HG02870 (cell line): ENCODE results near the gene FADS1.

Experiments
- ATAC-seq: cut with Tn5 transposase; IDR thresholded peaks from one replicate; pipeline ENCODE4 v1.9.1; 2021; ENCODE audit warnings: mild to moderate bottlenecking, moderate library complexity; ENCODE audit not compliant: unreplicated experiment

The FADS1 gene

DNA sequence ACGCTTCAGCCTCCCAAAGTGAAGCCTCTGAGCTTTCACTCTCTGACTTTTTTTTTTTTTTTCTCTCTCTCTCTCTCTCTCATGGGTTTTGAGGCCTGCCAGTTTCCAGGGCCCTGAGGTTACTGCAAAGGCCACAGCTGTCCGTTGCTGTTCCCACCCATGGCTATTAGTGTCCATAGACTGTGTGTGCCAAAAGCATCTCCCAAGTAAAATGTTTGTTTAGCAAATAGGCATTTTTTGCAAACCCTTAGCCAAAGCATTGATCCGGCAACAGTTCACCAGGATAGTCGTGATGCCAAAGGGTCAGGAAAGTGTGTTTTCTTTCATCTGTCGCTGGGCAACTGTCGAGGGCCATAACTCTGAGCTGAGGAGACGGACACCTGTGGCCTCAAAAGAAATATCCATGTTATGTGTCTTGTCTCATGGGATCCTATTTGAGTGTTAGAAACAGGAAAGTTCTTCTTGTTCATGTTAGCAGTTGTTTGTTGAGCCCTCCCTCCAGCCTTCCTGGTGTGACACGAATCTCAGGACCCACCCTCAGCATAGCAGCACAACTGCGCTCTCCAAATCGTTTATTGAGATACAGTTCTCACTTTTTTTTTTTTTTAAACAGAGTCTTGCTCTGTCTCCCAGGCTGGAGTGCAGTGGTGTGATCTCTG is 29.7 kb upstream of the FADS1 start:
- no peak for ATAC-seq

DNA sequence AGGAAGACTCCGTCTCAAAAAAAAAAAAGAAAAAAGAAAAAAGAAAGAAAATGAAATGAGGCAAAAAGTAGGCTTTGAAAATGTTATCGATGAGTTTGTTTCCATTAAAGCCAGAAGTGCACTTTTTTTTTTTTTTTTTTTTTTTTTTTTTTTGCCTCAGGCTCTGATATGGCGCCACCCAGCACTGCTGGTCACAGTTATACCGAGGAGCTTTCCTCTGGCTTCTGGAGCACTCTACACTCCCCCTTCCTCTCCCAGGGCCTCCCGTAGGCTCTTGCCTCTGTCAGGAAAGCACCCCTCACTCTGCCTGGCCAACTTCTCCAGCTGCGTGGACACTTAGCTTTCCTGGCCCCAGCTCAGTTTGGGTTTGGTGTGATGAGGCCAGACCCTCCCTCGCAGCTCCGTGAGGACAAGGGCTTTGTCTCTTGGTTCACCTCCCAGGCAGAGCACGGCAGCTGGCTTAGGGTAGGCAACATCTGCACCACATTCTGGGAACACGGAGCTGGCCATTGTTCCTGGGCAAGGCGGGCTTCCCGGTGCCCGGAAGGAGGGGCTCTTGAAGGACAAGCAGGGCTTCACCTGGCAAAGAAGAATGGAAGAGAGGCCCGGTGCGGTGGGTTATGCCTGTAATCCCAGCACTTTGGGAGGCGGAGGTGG is 28.2 kb upstream of the FADS1 start:
- no peak for ATAC-seq

DNA sequence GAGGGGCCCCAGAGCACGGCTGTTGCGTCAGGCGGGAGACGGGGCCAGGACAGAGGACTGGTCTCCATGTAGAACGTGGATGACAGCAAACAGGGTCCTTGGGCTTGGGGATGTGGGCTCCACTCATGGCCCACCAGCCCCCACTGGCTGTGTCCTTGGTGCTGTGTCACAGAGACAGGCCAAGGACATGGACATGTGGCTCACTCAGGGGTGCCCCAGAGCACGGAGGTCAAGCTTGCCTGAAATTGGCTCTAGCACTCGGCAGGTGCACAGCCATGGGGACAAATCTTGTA is 25.7 kb upstream of the FADS1 start:
- ATAC-seq, result no peak

DNA sequence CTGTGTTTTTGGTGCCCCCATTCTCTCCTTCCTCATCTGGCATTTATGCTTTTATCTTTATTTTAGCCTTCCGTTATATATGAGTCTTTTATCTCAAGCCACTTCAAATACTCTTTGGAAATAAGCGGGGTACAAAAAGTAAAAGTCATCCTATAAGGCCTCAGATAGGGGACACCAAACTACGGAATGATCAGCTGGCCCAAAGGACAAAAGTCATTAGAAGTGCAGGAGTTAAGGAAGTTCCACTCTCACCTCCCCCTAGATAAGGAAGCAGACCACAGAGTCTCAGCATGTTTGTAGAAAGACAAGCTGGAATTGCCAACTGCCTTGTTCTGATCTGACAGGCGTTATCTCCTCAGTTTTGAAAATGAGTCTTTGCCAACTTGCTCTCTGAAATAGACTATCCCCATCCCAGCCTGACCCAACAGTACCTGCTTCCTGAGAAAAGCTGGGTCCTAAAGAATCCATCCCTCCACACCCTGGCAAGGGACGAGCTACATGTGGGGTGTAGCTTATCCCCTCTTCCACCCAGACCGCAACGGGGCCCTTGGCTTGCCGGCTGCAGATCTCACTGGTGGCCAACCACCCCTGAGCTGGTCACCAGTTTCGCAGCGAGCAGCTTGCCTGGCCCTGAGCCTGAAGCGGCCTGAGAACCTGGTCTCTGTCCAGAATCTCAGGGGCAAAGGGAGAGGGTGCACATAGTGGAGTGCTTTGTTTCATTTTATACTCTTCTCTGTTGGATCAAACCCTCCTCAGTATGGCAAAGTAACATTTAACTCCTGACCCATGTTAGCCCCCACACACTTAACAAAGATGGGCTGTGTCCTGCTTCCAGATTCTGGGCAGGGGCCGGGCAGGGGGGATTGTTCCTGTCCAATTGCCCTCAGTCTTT is 25.1 kb upstream of the FADS1 start:
- ATAC-seq, result no peak

DNA sequence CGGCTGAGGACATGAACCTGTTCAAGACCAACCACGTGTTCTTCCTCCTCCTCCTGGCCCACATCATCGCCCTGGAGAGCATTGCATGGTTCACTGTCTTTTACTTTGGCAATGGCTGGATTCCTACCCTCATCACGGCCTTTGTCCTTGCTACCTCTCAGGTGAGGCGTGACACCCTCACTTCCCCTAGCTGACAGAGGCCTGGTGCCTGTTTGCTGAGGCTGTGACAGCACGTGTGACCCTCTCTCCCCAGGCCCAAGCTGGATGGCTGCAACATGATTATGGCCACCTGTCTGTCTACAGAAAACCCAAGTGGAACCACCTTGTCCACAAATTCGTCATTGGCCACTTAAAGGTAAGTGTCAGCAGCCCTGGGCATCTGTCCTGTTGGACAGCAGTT is 23.6 kb upstream of the FADS1 start:
- ATAC-seq, result no peak

DNA sequence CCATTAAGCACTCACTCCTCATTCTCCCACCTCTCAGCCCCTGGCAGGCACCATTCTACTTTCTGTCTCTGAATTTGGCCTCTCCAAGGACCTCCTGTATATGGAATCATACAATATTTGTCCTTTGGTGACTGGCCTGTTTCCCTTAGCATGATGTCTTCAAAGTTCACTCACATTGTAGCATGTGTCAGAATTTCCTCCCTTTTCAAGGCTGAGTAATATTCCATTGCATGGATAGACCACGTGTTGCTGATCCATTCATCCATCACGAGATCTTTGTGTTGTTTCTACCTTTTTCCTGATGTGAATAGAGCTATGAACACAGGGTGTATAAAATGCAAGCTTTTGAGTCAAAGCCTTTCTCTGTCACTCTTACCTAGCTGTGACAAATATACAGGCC is 22.9 kb upstream of the FADS1 start:
- no peak for ATAC-seq

DNA sequence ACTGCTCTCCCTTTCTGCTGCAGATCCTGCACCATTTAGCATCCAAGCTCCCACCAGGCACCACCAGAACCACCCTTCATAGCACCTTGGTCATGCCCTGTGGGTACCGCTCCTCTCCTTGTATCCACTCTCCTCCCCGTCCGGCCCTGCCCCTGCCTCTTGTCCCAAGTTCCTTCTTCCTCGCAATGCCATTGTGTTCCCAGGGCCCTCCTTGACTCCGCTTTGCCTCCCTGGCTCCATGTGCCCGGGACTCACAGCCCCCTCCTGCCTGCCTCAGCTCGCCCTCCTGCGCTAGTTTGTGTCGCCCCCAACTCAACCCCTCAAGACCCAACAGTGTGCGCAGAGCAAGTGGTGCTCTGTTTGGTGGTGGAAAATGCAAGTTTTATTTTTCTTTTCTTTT is 22.1 kb upstream of the FADS1 start:
- ATAC-seq, result no peak

DNA sequence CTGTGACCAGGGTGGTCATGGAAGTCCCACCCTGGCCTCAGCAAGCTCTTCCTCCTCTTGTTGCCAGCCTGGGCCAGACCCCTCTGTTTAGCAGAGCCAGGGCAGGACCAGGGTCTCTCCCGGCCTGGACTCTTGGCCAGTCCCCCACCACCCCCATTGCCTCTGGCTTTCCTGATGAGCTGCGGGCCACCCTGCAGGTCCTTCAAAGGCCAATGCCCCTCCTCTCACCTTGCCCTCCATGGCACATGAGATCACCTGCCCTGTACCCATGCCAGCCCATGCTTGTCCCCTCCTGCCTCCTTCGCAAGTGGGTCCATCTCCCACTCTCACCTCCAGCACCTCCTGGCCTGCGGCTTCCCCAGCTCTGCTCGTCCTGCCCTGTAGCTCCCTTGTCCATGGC is 21.7 kb upstream of the FADS1 start:
- ATAC-seq, result no peak

DNA sequence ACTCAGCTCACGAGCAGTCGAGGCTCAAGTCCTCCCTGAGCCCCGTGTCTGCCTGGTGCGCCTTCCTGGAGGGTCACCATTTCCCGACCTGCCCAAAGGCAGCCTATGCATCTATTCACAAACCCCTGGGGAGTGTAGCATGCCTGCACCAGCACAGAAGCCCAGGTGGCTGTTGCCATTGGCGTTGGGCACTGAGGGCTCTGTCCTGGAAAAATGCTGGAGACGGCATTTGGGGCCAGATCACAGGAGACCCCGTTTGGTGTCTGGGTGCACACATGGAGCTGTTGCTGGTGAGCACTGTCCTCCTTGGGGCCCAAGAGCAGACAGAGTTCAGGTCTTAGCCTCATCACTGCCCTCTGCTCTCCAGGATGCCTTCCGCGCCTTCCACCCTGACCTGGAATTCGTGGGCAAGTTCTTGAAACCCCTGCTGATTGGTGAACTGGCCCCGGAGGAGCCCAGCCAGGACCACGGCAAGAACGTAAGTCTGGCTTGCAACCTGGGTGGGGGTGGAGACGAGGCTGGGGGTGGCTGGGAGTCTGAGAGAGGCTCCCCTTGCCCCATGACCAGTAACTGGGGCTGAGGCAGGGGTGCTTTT is 20.7 kb upstream of the FADS1 start:
- no peak for ATAC-seq

DNA sequence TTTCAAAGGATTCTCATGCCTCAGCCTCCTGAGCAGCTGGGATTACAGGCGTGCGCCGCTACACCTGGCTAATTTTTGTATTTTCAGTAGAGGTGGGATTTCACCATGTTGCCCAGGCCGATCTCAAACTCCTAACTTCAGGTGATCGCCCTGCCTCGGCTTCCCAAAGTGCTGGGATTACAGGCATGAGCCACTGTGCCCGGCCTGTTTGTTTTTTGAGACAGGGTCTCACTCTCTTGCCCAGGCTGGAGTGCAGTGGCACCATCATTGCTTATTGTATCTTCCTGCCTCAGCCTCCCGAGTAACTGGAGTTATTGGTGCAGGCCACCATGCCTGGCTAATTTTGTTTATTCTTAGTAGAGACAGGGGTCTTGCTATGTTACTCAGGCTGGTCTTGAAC is 19.4 kb upstream of the FADS1 start:
- ATAC-seq, result no peak

DNA sequence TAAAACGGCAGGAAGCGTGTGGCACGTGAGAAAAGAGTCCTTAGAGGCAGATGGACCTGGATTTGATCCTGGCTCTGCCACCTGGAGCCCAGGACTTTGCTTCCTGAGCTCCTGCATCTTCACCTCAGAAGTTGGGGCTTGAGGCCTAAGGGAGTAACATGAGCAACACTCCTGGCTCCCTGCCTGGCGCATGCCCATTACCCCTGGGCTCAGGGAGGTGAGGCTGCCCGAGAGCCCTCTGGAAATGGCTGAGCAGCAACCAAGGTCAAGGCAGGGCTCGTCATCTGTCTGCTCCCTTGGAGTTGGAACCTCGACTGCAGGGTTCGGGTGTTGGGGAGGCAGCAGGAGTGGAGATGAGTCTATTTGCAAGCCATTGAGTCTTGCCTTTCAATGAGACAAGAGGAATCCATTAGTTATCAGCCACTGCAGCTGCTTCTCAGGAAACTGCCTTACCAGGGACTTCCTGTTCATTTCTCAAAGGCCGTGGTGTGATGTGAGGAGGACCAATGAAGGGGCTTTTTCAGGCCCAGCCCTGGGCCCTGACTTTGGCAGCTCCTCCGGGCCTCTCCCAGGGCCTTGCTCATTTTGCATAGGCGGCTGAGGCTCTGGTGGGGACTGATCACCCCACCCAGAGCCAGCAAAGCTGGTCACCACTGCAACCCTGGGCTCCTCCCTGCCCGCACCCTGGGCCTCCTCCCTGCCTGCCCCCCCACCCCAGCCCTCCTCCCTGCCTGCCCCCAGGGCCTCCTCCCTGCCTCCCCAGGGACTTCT is 17.7 kb upstream of the FADS1 start:
- peak; percentile 89 for ATAC-seq

DNA sequence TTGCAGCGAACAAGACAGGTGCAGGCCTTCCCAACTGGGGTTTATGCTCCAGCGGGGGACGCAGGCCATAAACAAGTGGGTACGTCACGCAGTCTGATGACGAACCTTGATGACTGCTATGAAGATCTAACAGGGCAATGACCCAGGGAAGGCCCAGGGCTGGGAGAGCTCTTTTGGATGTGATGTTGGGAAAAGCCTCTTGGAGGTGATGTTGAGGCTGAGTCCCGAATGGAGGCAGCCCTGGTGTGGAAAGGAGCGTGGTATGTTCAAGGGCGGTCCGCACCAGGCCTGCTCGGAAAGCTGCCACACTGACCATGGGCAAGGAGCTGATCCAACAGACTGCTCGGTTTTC is 17.1 kb upstream of the FADS1 start:
- no peak for ATAC-seq

DNA sequence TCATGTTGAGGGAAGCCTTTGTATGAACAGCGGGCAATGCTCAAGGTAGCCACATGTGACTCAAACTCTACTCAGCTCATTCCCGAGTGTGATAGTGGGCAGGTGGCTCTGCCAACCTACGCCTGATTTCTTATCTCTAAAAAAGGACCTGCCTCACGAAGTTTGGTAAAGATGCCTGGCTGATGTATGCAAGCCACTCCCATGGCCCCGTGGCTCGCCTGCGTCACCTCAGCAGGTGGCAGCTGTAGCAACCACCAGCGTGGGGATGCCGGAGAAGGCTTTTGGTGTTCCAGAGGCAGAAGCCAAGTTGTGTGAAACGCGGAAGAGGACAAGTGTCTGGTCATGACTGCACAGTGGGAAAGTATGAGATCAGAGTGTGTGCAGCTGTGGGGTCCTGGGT is 16.7 kb upstream of the FADS1 start:
- no peak for ATAC-seq

DNA sequence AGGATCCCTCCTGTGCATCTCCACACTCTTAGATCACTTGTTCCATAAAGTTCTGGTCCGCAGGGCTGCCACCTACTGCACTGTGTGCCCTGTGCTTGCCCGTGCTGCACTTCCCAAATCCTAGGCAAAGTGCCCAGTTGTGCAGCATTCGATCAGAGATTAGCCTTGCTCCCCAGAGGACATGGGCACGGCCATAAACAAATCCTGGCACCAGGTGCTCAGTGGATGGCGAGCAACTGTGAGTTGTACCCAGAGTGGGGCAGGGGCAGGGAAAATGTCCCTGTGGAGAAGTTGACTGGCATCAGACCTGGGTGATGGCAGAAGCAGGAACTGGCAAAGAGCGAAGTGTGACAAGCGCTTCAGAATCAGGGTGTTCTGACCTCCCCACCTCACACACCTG is 16.0 kb upstream of the FADS1 start:
- ATAC-seq, result no peak

DNA sequence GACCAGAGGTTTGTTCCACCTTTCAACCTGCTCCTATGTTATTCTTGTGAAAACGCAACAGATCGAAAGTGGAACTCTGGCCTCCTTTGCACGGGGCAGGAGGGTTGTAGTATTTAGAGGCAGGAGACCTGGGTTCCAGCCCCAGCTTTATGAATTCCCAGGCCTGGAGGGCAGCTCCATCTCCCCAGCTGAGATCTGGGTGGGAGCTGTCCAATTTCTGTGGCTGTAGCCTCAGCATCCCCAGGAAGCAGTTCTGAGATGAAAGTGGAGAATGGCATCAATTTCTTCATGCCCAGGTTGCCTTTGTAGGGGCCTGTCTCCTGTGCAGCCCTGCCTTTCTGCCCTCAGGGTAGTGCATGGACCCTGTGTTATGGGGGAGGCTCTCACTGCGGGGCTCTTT is 15.4 kb upstream of the FADS1 start:
- ATAC-seq, result no peak

DNA sequence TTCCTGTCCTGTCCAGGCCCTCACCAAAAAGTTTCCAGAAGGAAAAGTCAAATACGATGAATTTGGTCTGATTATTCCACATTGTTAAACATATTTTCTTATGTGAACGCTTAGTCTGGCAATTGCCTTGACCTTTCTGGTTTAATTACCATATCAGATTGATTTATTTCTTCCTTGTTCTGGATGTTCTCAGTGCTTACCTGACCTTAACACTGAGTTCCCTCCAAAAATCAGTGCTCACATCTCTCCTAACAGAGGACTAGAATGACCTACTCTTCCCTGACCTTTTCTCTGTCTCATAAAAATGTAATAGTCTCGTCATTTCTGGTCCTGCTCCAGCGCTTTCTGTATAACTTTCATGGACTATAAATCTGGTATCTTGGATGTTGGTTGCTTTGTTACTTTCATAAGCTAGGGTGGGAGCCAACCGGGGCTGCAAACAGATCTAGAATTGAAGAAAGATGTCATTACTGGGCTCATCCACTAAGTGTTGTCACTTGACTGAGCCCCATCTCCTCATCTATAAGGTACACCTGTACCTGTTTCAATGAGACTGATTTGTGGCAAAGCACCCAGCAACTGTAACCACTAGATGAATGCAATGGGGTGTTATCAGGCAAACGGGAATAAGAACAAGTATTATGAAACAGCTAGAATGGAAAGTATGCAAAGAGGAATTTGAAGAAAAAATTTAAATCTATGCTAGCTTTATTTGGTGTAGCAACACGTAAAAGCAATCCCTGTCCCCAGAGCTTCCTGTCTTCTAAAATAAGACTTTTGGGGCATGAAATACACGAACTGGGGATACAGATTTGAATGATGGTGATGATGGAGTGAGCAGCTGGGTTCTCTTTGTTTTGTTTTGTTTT is 13.7 kb upstream of the FADS1 start:
- no peak for ATAC-seq

DNA sequence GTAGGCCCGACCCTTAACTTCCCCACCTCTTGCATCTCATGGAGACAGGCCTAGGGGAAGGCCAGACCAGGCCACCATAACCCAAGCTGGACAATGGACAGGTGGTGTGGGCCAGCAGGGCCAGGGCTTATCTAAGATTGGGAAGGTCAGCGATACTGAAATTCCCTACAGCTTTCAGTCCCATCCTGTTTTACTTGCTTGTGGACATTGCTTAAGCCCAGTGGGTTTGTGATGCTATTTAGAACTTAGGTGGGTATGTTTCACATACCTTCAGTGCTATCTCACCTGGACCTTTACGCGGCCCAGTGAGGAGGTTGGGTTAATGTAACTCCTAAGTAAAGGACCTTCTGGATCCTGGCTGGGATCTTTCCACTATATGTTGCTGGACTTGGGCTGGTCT is 13.0 kb upstream of the FADS1 start:
- ATAC-seq, result no peak

DNA sequence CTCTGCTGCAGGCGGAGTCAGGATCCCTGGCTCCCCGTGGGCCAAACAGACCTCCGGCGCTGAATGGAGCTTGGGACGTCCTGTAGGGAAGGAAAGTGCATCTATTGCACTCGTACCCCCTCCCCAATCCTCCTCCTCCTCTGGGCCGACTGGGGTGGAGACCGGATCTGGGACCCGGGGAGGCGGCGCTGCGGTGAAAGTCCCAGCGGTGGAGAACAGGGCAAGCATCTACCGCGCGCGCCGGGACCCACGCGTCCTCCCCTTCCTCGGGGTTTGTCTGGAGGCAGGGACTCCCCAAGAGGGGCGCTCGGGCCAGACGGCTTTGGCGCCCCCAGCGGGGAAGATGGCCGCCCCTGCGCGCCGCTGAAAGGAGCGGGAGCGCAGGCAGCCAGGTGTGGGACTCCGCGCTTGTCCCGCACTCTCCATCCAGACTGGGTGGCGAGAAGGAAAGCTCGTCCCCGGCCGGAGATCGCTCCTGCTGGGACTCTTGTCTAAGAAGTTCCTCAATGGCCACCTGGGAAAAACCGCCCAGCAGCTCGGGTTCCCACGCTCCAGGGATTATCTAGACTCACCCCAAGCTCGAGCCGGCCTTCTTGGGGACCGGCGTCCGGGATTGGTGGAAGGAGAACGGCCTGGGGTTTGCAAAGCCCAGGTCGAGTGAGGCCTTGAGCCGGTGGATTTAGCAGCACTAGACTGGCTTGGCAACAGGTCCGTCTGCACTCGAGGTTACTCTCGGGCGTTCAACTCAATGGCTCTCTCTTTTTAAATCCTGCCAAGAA is 12.0 kb upstream of the FADS1 start:
- no peak for ATAC-seq

DNA sequence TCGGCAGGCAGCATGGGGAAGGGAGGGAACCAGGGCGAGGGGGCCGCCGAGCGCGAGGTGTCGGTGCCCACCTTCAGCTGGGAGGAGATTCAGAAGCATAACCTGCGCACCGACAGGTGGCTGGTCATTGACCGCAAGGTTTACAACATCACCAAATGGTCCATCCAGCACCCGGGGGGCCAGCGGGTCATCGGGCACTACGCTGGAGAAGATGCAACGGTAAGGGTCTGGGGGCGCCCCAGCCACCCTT is 11.5 kb upstream of the FADS1 start:
- ATAC-seq, result no peak
